Glomerular endothelial cell (primary cell): Measurements from ENCODE around the gene WDR49. TPM values are rescaled to one million over a fixed set of nuclear protein-coding genes. Genes with fewer than 3 reads are reported as not detected.

Experiments used
- DNase-seq: peaks from one replicate; pipeline ENCODE4 v3.0.0-alpha.2; 2011; ENCODE audit warnings: low read depth, low spot score; ENCODE audit errors: extremely low read depth
- total RNA-seq: library from RNA; depleted of rRNA; stranded (reverse); fragments of >200 nt; gene quantifications from 2 replicates; pipeline ENCODE4 v1.2.3, GENCODE V29; 2015

Gene WDR49
- total RNA-seq, 1 donor from 2014 or later = 0.47 TPM

GRCh38 chr3:167493244-167493643 lies 160.5 kb downstream of the WDR49 start:
- DNase-seq = no peak

- DNase-seq = no peak
These were observed 162.1 kb downstream of the WDR49 start for GRCh38 chr3:167491621-167492020.

- no peak for DNase-seq
These were observed 164.2 kb downstream of the WDR49 start for GRCh38 chr3:167489571-167489970.

GRCh38 chr3:167487556-167487955 lies 166.2 kb downstream of the WDR49 start:
- no peak for DNase-seq

DNA sequence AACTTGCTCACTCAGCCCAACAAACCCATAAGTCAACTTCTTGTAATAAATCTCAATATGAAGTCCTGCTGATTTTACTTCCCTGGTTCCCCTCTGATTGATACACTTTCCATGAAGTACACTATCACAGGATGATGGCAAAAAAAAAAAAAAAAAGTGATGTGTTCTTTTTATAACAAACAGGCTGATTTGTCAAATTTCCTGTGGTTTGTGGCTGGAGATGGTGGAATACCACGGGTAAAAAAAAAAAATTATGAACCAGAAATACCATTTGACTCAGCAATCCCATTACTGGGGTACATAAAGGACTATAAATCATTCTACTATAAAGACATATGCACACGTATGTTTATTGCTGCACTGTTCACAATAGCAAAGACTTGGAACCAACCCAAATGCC lies 169.2 kb downstream of the WDR49 start:
- DNase-seq = no peak

DNA sequence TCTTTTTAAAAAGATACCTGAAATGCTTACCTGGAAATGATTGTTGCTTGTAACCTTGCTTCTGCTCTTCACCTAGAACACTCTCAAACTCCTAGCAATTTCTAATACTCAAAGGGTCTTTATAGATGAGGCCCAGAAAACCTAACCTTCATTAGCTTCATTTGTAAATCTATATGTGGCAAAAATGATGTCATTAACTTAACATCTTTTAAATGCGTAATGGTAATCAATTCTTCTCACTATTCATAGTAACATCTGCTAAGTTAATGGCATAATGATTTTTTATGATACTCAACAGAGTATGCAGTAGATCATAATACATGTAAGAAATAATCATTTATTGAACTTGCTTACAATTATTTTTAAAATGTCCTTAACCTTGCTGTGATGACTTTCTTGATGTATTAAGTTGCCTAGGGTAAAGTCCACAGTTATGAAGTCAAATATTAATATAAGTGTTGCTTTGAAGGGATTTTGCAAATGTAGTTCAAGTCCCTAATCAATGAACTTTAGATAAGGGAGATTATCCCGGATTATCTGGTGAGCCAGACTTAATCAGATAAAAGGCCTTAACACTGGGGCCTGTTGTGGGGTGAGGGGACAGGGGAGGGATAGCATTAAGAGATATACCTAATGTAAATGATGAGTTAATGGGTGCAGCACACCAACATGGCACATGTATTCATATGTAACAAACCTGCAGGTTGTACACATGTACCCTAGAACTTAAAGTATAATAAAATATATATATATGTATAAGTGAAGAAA lies 169.8 kb downstream of the WDR49 start:
- DNase-seq = no peak

- no peak for DNase-seq
These were observed 172.6 kb downstream of the WDR49 start for GRCh38 chr3:167481164-167481563.

DNA sequence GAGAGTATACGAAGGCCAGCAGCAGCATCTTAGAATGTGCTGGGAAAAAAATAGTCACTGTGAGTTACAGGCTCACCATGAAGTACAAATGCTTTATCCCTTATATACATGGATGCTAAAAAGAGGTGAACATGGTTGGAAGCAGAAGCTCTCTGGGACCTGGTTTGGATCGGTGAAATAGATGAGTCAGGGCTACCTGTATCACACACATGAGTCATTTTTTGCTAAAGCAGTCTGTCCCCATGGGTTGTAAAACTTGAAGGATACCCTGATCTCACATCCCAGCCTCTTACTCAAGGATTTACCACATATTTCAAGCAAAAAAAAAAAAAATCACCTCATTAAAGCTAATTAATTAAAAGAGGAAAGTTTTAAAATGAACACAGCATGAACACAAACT lies 173.0 kb downstream of the WDR49 start:
- DNase-seq = no peak

DNA sequence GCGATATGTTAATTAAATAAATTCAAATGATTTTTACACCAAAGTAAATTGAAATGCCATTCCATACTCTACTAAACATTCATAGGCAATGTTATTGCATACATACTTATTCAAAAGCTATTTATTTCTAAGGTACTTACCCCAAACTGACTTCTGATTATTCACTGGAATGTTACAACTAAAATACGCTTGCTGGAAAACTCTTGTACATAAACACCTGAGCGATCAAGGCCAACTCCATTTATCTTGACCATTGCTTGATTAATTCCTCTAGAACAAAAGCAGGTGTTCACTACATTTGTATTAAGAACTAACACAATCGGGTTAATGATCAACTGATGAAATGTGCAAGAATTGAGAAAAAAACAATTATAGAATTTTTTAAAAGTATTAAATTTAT lies 179.9 kb downstream of the WDR49 start, which contains the start of gene SERPINI2:
Gene SERPINI2, minus strand, starts transcription at position 180 of the 400 bp plus-strand sequence. CDS start 2,208 bp downstream, outside the sequence.
- no peak for DNase-seq

DNA sequence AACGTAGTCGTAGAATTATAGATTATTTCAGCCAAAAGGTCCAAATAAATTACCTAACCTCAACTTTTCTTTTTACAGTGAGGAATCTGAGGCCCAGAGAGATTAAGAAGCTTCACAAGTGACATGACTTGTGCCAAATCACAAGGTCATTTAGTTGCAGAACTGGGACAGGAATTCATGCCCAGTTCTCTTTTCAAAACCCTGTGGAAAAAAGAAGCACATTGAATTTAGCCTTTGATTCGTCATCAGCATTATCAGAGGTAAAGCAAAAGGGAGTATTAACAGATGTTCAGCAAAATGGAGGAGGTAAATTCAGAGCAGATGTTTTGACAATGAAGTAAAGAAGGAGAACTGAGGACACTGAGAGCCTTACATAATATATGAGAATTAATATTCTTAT lies 184.4 kb downstream of the WDR49 start:
- no peak for DNase-seq

DNA sequence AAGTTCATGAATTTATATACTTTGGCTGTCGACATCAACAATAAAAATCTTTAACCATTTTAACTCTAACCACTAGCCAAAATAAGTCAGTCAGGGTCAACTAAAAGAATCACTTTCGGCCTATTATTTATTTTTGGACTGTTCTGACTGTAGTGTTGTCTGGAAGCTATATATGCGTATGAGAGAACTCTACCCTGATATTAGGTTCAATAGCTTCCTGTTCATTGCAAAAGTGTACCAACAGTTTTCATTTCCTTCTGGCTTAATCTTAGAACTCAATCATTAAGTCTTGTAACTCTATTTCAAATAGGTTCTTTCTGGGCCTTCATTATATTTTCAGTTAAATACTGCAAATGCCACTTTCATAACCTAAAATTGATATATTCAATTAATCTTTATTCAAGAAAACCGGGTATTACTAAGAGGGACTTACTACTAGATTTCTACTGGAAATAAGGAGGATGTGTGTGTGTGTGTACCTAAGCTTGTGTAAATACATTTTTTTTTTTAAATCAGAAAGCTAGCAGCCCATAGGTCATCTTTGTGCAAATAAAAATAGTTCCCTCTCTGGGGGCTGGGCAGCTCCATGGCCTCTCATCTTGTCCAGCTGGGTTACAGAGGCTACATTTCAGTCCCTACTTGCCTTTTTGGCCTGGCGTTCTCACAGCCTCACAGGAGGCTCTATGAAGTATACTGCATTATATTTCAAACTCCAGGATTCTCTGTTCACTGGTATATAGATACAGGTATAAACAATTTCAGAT lies 185.7 kb downstream of the WDR49 start:
- DNase-seq = no peak

DNA sequence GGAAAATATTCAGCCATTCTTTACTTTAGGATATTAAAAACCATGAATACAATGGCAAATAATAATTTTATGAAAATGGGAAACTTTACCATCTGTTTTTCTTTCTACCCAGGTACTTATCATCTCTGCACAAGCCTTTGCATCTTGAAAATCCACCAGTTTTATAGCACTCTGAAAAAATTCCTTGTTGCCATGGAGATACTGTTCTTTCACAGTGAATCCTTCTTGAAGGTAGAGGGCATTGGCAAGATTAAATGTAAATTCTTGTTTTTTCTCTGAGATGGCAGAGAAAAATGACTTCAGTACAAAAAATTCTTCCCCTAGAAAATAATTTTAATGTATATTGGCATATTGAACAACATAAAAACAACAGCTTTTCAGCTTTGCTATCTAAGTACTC lies 186.8 kb downstream of the WDR49 start:
- DNase-seq = no peak

GRCh38 chr3:167456157-167456799 lies 197.5 kb downstream of the WDR49 start:
- DNase-seq = no peak

- DNase-seq = no peak
These were observed 199.9 kb downstream of the WDR49 start for GRCh38 chr3:167453815-167454214.

DNA sequence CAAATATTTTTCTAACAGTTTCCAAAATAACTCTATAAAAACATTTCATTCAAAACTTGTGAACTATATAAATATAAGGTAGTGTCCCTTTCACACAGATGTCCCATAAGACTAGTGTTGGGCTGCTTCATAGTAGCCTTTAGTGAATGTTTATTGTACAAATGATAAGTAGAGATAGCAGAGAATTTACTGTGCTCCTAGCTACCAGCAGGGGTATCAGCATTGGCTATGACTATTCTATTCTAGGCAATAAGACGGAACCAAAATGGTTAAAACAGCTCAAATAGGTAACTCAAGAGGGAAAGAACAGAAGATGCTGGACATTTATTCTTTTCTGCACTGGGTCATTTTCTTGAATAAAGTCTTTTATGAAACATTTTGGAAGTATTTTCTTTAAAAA lies 202.5 kb downstream of the WDR49 start:
- DNase-seq = no peak

DNA sequence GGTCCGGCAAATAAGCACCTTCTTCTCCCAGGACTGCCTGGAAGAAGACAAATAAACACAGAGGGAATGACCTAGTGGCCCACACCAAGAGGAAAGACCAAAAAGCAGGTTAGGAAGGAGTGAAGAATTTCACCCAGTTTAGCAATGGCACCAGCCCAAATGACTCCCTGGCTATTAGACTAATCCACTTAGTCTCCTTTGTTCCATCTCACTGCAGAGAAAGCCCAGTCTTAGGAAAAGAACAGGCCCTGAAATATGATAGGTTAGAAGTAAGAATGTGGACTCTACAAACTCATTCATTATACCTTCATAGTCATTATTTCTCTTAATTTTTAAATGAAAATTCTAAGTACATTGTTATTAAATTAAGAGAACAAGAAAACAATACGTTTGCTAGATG lies 203.1 kb downstream of the WDR49 start:
- no peak for DNase-seq

GRCh38 chr3:167450195-167450594 lies 203.5 kb downstream of the WDR49 start:
- no peak for DNase-seq

DNA sequence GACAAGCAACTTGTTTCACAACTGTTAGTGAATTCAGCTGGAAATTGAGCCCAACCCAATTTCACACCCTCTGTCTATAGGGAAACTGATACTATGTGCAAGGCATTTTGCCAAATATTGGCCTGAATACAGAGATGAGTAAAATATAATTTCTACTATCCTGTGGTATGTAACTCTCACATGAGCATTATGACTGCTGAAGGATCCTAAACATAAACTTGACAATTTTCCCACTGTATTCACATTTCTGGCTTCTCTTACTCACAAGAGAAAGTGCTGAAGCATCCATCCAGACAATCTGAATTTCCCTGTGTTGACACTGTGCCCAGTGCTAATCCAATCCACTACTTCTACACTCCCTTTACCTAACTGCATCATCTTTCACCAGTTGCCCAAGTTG lies 208.3 kb downstream of the WDR49 start:
- DNase-seq = no peak

GRCh38 chr3:167441256-167441655 lies 212.5 kb downstream of the WDR49 start:
- DNase-seq = no peak

- no peak for DNase-seq
These were observed 216.2 kb downstream of the WDR49 start for GRCh38 chr3:167437428-167438139.
